Left lung (tissue), 10 donors: ENCODE data around the gene CSPG4. TPM values are rescaled to one million over a fixed set of nuclear protein-coding genes. Genes with fewer than 3 reads are reported as not detected.

ENCODE experiments used
- ATAC-seq: fragments of 200-7000 bp; cut with Tn5 transposase; one replicate; pipeline ENCODE4 v1.9.1; 2020; ENCODE audit warnings: moderate library complexity
- DNase-seq, 4 donors: peaks; one replicate each; pipeline ENCODE4 v3.0.0-alpha.2; 2013 to 2020
- H3K27ac ChIP-seq, 2 donors: fragments of 200-600 bp; sonication (generic) in 1 of 2; one replicate each; pipeline versions ENCODE4 v1.5.0 to v1.8.0; 2020 to 2021
- H3K27me3 ChIP-seq, 2 donors: fragments of 200-600 bp; sonication (generic) in 1 of 2; one replicate each; pipeline versions ENCODE4 v1.5.0 to v1.8.0; 2020 to 2021
- H3K36me3 ChIP-seq, 2 donors: fragments of 200-600 bp; sonication (generic) in 1 of 2; one replicate each; pipeline versions ENCODE4 v1.5.0 to v1.8.0; 2020 to 2021
- H3K4me1 ChIP-seq, 2 donors: fragments of 200-600 bp; one replicate each; pipeline ENCODE4 v1.8.0; 2021
- H3K4me3 ChIP-seq, 2 donors: fragments of 200-600 bp; sonication (generic) in 1 of 2; one replicate each; pipeline versions ENCODE4 v1.5.0 to v1.8.0; 2020 to 2021; ENCODE audit warnings: mild to moderate bottlenecking in 1 of 2
- H3K9me3 ChIP-seq, 2 donors: fragments of 200-600 bp; sonication (generic) in 1 of 2; one replicate each; pipeline versions ENCODE4 v1.5.0 to v1.8.0; 2020 to 2021
- intact Hi-C, 2 donors: fragments of 100-400 bp; cut with DNase I; formaldehyde crosslinking; loops; one replicate each; pipeline versions ENCODE4 v1.11.2 to v1.14.2; 2022
- polyA plus RNA-seq, 6 donors: library from polyadenylated mRNA; unstranded; fragments of 120-200 nt; gene quantifications; one replicate each; pipeline ENCODE4 v1.2.1, GENCODE V29; 2013; ENCODE audit not compliant: insufficient read length in 6 of 6
- total RNA-seq, 2 donors: library from RNA; stranded (reverse); fragmentation: NEBNext Ultra II Directional; extraction: Animal tissue kit (Norgen Biotek cat#: 25700); gene quantifications; one replicate each; pipeline ENCODE4 v1.2.1, GENCODE V29; 2021
- TF ChIP-seq, protein P1 (sequence below), 2 donors: fragments of 200-600 bp; sonication (generic) in 1 of 2; IDR thresholded peaks; one replicate each; pipeline versions ENCODE4 v1.5.0 to v1.8.0; 2021; ENCODE audit warnings: antibody characterized with exemption in 2 of 2
- donor health status: DM: no; HTN: yes; CAD: no.
- donor health status: DM: no; HTN: no; CAD: no.

Gene CSPG4
- total and polyA plus RNA-seq, 8 donors: 18.4 to 36.1 (median 23.8) TPM

- H3K36me3 ChIP-seq: peaks cover 0 to 11% of the 10 kb centered on the region in 2 donors
- H3K4me3 ChIP-seq: peak overlapping the region; percentile 16 to 74
- peak overlapping the region; percentile 33 to 60 for H3K27ac ChIP-seq
- no peaks in the 10 kb centered on the region for H3K9me3 ChIP-seq
- H3K27me3 ChIP-seq: peaks cover 0 to 24% of the 10 kb centered on the region in 2 donors
- ATAC-seq: no peak
- intact Hi-C loops: no loop called here
- peaks cover 51 to 78% of the 10 kb centered on the region in 2 donors for H3K4me1 ChIP-seq
- TF ChIP-seq, protein P1, sequence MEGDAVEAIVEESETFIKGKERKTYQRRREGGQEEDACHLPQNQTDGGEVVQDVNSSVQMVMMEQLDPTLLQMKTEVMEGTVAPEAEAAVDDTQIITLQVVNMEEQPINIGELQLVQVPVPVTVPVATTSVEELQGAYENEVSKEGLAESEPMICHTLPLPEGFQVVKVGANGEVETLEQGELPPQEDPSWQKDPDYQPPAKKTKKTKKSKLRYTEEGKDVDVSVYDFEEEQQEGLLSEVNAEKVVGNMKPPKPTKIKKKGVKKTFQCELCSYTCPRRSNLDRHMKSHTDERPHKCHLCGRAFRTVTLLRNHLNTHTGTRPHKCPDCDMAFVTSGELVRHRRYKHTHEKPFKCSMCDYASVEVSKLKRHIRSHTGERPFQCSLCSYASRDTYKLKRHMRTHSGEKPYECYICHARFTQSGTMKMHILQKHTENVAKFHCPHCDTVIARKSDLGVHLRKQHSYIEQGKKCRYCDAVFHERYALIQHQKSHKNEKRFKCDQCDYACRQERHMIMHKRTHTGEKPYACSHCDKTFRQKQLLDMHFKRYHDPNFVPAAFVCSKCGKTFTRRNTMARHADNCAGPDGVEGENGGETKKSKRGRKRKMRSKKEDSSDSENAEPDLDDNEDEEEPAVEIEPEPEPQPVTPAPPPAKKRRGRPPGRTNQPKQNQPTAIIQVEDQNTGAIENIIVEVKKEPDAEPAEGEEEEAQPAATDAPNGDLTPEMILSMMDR (IDR thresholded peaks at IDR 0.05): no peak
- DNase-seq: no peak
These were observed 61.5 kb downstream of the CSPG4 start for GRCh38 chr15:75650908-75651809.

DNA sequence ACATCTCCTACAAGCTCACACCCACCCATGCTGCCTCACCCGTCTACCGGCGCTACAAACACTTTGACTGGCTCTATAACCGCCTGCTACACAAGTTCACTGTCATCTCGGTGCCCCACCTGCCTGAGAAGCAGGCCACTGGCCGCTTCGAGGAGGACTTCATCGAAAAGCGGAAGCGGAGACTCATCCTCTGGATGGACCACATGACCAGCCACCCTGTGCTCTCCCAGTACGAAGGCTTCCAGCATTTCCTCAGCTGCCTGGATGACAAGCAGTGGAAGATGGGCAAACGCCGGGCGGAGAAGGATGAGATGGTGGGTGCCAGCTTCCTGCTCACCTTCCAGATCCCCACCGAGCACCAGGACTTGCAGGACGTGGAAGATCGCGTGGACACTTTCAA, 62.8 kb downstream of the CSPG4 start:
- no peak overlapping the region for H3K27ac ChIP-seq
- intact Hi-C loops: no loop called here
- H3K4me1 ChIP-seq: peaks cover 51 to 71% of the 10 kb centered on the region in 2 donors

DNA sequence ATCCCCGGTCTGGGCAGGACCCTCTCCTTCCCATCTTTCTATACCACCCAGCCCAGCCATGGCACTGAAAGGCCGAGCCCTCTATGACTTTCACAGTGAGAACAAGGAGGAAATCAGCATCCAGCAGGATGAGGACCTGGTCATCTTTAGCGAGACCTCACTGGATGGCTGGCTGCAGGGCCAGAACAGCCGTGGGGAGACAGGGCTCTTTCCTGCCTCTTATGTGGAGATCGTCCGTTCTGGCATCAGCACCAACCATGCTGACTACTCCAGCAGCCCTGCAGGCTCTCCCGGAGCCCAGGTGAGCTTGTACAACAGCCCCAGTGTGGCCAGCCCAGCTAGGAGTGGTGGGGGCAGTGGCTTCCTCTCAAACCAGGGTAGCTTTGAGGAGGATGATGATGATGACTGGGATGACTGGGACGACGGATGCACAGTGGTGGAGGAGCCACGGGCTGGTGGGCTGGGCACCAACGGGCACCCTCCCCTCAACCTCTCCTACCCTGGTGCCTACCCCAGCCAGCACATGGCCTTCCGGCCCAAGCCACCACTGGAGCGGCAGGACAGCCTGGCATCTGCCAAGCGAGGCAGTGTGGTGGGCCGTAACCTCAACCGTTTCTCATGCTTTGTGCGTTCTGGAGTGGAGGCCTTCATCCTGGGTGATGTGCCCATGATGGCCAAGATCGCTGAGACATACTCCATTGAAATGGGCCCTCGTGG, 63.4 kb downstream of the CSPG4 start:
- peaks cover 0 to 11% of the 10 kb centered on the region in 2 donors for H3K36me3 ChIP-seq
- ATAC-seq (no peak), DNase-seq (no peak)
- no peaks in the 10 kb centered on the region for H3K9me3 ChIP-seq
- peaks cover 51 to 65% of the 10 kb centered on the region in 2 donors for H3K4me1 ChIP-seq
- H3K4me3 ChIP-seq: peak overlapping the region; percentile 73 to 74
- H3K27me3 ChIP-seq: peaks cover 0 to 24% of the 10 kb centered on the region in 2 donors
- peak overlapping the region; percentile 92 to 96 for H3K27ac ChIP-seq
- TF ChIP-seq, protein P1 (IDR thresholded peaks at IDR 0.05): no peak
- intact Hi-C loops: no loop called here

More for the DNA sequence above, 62.8 kb downstream of the CSPG4 start:
- no peak for ATAC-seq
- H3K36me3 ChIP-seq: peaks cover 0 to 11% of the 10 kb centered on the region in 2 donors
- TF ChIP-seq, protein P1 (IDR thresholded peaks at IDR 0.05): no peak
- peaks cover 0 to 24% of the 10 kb centered on the region in 2 donors for H3K27me3 ChIP-seq
- no peaks in the 10 kb centered on the region for H3K9me3 ChIP-seq
- DNase-seq: no peak
- H3K4me3 ChIP-seq: peak overlapping the region in 1 of 2 donors; percentile 74

DNA sequence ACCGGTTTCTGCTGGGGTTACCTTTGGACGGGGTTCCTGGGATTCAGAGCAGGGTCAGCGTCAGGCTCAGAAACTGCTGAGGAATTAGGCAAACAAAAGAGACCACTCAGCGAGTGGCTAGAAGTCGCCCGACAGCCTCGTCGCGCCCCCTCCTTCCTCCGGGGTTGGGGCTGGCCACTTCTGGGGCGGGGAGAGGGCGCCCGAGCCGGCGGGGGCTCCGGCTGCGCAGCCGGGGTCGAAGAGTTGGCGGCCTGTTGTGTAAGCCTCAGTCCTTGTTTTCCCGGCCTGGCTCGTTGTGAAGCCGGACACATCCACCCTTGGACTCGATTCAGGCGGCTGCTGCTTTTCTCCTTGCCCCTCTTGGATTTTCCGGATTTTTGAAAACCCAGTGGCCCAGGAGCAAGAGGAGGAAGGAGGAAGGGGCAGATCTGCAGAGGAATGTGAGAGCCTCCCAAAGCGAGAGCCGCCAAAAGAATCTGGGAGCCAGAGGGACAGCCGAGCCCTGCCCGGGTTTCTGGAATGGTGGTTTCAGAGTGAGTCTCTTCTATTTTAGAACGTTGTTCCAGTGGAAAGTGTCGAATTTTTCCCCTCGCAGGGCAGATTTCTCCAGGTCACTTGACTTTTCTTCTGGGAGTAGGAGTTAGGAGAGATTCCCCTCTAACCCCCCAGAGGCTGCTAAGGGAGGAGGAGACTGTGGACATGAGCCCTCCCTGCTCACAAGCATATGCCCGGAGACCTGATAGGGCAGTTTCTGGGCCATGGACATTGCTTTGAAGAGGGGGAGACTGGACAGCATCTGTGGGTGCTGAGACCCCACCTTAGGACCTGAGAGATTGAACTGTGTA, 64.3 kb downstream of the CSPG4 start:
- Histone ChIP-seq H3K4me1 (peaks cover 51 to 58% of the 10 kb centered on the region in 2 donors), H3K27me3 (peaks cover 0 to 24% of the 10 kb centered on the region in 2 donors), H3K27ac (peak overlapping the region; percentile 92 to 96), H3K36me3 (peaks cover 0 to 11% of the 10 kb centered on the region in 2 donors), H3K9me3 (no peaks in the 10 kb centered on the region), H3K4me3 (peak overlapping the region; percentile 73 to 74)
- intact Hi-C loops: no loop called here
- ATAC-seq (peak; percentile 36), DNase-seq (peak in 2 of 4 donors; percentile 60 to 84)
- TF ChIP-seq, protein P1 (IDR thresholded peaks at IDR 0.05): no peak
